GM21526 (cell line): ENCODE results near the gene IFITM2.
"Not testable (repeated sequence)": the region's sequence is repeated elsewhere in the genome, so short reads cannot be mapped to it uniquely, and the experiment has no call there.

Experiments used
- ATAC-seq: cut with Tn5 transposase; IDR thresholded peaks from one replicate; pipeline ENCODE4 v1.9.1; 2021; ENCODE audit warnings: moderate library complexity; ENCODE audit not compliant: unreplicated experiment, low FRiP score

IFITM2 gene

DNA sequence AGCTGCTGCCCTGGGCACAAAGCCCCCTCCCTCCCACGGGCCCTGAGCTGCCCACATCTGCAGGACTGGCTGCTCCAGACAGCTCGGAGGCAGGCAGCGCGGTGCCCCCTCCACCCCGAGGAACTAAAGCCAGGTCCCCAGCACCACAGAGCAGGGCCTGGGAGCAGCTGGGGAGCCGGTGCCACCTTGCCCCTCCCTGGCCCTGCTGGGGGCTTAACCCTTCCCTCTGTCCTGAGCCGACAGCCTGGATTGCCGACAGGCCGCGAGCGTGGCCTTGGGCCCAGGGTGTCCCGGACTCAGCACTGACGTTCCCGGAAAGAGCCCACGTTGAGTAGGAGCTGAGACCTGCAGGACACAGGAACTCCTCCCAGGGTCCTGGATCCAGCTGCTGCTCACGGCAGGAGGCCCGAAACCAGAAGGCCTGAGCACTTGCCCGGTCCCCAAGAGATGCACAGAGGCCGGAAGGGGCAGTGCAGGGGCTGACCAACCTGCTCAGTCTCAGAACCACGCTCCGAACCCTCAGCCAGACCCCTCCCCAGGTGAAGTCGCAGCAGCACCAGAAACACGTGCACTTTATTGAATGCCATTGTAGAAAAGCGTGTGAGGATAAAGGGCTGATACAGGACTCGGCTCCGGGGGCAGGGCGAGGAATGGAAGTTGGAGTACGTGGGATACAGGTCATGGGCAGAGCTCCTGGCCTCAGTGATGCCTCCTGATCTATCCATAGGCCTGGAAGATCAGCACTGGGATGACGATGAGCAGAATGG, 11.7 kb downstream of the IFITM2 start:
- not testable (repeated sequence) for ATAC-seq

DNA sequence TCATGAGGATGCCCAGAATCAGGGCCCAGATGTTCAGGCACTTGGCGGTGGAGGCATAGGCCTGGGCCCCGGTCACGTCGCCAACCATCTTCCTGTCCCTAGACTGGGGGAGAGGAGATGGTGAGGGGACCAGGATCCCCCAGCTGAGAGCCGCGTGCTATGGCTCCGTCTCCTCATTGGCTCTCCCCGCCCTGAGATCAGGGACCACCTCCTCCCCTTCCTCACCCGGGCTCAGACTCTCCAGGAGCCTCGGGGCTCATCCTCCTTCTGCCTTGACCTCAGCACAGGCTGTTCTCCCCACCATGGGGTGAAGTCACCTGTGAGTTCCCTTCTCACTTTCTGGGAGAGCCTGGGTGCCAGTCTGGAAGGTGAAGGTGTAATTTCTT, 12.3 kb downstream of the IFITM2 start:
- not testable (repeated sequence) for ATAC-seq

DNA sequence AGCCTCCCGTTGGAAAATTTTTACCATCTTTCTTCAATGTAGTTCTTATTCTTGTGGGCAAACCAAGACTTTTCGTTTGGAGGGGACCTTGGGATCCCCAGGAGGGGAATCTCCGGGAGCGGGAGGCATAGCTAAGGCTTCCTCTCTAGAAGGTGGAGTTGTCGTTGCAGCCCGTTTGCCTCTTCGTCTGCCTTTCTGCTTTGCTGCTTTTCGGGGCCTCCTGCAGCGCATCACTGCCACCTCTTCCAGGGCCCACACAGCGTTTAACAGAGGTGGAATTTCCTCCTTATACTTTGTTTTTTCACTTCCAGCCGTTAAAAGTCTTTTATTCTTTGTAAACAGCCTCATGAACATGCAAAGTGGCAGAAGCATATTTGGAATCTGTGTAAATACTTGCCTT, 16.5 kb downstream of the IFITM2 start:
- ATAC-seq = no peak

DNA sequence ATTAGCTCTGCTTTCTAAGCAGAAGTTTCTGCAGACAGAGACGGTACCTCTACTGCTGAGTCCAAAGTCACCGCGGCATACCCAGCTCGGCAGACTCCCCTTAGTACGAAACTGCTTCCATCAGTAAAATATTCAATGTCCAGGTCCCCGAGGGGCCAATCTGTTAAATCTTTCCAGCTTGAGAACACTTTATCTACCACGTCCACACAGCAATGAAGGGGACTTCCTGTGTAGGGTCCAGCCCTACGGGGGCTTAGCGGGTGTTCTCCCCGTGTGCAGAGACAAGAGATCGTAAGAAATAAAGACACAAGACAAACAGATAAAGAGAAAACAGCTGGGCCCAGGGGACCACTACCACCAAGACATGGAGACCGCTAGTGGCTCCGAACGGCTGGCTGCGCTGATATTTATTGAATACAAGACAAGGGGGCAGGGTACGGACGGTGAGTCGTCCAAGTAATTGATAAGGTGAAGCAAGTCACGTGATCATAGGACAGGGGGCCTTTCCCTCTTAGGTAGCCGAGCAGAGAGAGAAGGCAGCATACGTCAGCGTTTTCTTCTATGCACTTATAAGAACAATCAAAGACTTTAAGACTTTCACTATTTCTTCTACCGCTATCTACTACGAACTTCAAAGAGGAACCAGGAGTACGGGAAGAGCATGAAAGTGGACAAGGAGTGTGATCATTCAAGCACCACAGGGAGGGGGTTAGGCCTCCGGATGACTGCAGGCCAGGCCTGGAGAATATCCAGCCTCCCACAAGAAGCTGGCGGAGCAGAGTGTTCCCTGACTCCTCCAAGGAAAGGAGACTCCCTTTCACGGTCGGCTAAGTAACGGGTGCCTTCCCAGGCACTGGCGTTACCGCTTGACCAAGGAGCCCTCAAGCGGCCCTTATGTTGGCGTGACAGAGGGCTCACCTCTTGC, 17.2 kb downstream of the IFITM2 start:
- ATAC-seq = not testable (repeated sequence)

DNA sequence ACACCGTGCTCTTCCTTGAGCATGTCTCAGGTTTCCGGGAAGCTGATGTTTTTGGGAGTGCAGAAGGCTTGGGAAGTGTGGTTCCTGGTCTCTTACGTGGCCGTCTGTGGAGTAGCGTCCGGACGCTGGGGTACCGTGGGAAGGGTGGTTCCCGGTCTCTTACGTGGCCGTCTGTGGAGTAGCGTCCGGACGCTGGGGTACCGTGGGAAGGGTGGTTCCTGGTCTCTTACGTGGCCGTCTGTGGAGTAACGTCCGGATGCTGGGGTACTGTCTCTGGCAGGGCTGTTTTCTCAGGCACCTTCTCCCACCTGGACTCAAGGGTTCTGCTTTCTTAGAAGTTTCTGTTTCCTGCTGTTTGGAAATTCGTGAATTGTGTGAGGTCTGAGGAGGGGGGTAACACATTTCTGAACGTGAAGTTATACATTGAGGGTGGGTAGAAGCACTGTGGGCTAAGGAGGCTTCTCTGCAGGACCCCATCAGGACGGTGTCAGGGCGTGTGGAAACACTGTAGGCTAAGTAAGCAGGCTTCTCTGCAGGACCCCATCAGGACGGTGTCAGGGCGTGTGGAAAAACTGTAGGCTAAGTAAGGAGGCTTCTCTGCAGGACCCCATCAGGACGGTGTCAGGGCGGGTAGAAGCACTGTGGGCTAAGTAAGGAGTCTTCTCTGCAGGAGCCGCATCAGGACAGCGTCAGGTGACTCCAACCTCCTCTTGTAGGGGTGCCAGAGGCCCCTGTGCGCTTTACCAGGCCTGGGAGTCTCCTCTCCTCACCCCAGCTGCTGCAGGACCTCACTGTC, 18.4 kb downstream of the IFITM2 start:
- no peak for ATAC-seq

DNA sequence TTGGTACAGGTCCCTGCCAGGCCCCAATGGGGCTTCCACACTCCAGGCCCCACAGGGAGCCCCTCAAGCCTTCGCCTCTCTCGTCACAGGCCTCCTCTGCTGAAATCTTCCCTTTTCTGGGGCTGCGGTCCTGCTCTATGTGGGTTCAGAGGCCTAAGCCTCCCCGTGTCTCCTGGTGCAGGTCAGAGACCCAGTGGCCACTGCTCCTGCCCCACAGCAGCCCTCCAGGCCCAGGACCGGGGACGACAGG, 18.9 kb downstream of the IFITM2 start:
- no peak for ATAC-seq

DNA sequence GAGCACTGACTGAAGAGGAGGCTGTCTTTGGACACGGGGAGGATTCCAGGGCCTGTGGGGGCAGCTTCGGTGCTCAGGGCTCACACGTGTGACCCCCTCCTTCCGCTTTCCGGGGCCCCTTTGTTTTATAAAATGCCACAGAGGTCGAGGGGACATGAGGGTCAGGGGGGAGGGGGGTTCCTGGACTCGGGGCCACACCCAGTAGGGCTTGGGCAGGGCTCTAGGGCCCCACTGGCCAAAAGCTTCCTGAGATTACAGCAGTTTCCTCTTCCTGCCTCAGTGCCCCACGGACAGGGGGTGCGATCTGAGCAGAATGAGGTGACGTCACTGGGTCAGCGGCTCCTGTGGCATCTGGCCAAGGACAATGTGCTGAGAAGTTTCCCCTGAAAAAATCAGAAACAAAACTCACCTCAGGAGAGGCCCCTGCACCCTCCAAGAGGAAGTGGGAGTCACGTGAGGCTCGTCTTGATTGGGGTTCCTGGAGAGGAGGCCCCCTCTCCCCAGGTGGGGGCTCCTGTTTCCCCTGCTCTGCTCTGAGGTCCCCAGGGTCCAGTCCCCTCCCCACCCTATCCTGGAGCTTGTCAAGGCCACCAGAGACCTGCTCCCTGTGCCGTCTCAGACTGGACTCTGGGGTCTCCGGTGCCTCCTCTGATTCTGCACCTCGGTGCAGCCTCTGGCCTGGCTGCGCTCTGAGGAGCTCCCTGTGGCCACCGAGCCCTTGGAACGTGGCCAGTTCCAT, 19.4 kb downstream of the IFITM2 start:
- peak; percentile 66 for ATAC-seq

DNA sequence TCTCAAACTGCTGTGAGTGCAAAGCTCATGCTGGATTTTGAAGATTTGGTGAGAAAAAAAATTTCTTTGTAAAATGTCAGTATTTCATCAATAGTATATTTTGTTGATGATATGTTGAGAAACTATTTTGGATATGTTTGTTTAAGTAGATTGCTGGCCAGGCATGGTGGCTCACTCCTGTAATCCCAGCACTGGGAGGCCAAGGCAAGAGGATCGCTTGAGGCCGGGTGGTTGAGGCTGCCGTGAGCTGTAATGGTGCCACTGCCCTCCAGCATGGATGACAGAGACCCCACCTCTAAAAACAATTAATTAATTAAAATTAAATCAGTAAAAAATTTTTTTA, 19.9 kb downstream of the IFITM2 start:
- no peak for ATAC-seq

DNA sequence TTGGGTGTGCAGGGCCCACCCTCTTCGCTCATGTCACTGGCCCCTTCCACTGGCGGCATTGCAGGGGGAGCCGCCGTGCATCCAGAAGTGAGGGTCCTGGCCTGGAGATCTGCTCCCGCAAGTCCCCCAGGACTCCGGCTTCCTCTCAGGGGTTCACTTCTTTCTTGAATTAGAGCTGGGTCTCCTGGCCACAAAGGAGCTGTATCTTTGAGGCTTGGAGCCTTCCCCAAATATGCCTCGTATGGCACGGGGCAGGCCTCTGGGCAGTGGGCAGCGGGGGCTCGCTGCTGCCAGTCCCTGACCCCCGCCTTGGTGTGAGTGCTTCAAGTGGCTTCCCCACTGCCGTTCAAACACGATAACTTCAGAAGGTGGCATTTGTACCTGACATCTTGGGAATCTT, 20.4 kb downstream of the IFITM2 start:
- no peak for ATAC-seq

DNA sequence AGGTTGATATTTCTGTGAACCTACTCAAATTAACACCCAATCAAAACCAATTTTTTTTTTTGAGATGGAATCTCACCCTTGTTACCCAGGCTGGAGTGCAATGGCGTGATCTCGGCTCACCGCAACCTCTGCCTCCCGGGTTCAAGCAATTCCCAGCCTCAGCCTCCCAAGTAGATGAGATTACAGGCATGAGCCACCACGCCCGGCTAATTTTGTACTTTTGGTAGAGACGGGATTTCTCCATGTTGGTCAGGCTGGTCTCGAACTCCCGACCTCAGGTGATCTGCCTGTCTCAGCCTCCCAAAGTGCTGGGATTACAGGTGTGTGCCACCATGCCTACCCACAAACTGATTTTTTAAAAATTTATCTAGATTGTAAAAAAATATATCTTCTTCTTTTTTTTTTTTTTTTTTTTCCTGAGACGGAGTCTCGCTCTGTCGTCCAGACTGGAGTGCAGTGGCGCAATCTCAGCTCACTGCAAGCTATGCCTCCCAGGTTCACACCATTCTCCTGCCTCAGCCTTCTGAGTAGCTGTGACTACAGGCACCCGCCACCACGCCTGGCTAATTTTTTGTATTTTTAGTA, 21.0 kb downstream of the IFITM2 start:
- not testable (repeated sequence) for ATAC-seq

DNA sequence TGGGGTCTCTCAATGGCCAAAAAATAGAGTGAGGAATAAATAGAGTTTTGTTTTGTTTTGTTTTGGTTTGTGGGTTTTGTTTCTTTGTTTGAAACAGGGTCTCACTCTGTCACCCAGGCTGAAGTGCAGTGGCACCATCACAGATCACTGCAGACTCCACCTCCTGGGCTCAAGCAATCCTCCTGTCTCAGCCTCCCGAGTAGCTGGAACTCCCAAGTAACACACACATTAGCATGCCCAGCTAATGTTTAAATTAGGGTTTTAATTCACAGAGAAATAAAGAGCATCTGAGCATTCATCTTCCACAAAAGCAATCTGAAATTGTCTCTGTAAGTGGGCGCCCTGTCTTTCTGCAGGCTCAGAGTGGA, 22.3 kb downstream of the IFITM2 start:
- no peak for ATAC-seq

DNA sequence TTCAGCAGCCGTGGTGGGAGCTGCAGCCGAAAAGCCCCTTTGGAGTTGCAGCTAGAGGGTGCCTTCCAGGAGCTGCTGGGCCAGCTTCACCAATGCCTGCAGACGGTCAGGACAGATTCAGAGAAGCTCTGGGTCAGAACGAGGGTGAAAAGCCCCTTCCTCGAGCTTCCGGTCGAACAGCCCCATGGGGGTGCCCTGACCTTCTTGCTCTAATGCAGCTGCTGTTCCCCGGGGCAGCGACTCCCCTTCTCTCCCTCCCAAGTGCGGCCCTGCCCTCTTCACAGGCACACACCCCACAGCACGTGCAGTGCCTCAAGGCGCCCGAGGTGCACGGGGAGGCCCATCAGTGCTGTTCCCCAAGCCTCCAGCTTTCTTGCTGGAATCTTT, 22.7 kb downstream of the IFITM2 start:
- no peak for ATAC-seq

DNA sequence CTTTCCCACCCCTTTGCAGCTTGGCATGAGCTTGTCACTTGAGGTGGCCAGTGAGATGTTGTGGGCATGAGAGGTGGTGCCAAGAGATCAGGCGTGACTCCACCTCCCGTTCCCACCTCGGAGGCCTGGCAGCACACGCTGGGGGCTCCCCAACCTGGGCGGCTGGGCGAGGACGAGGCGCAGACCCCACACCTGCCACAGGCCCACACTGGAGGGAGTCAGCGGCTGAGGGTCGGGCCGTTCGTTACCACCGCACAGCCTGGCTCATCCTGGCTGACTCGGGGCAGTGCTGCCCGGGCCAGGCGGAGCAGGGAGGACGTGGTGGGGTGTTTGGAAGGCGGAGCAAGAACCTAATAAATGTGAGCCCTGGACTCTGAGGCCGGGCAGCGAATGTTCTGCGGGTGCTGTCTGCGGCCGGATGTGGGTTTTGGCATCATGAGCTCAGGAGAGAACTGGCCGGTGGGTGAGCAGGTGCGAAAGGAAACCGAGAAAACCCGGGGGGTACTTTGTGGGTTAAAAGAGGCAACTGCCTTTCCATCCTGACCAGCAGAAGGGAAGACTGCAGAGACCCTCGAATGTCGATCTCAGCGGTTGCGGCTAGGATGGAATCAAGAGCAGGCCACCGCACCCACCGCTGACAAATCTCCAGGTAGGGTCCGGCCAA, 23.2 kb downstream of the IFITM2 start:
- ATAC-seq = no peak

DNA sequence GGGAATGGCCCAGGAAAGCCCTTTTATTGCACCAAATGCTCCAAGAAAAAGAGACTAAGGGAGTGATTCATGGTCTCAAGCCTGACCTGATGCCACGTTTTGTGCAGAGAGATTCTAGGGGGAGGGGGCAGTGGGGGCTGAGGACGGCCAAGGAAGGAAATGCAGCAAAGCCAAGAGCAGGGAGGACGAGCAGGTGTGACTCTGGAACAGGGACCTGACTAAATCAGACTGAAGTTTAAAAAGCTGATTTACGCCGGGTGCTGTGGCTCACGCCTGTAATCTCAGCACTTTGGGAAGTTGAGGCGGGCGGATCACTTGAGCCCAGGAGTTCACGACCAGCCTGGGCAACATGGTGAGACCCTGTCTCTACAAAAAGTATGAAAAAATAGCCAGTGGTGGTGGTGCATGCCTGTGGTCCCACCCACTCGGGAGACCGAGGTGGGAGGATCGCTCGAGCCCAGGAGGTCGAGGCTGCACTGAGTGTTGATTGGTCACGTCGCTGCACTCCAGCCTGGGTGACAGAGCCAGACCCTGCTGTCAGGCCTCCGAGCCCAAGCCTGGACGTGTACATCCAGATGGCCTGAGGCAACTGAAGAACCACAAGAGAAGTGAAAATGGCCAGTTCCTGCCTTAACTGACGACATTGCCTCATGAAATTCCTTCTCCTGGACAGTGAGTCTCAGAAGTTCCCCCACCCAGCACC, 23.9 kb downstream of the IFITM2 start:
- ATAC-seq = no peak

DNA sequence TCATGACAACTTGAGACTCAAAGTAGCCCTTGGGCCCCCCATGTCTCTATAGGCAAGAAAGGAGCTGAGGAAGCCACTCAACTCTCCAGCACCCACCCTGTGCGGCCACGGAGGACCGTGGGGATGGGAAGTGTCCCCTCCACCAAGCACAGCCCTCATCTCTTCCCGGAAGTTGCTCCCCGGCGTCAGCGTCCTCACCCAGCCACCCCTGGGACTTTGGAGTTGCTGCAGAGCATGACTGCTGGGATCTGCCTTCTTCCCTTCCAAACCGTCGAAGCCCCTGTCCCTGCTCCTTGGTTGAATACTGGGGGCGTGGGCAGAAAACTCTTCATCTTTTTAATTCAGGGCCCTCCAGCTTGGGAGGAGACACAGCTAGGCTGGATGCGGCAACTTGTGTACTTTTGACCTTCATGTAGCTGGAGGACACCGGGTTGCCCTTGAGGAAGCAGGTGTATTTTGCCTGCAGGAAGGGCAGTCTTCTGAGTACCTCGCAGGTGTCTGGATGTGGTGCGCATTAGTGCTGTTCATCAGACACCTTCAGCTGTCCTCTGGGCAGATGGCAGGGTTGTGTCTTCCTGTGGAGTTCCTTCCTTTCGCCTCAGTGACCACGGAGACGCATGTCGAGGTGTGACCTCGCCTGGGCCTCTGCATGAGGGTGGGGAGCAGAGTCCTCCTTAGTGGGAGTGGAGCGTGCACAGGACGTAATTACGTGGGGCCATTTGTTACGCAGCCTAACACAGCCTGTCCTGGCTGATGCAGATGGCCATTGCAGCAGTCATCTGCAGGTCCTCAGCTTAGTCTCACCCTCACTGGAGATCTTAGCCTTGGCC, 25.2 kb downstream of the IFITM2 start:
- ATAC-seq = no peak

DNA sequence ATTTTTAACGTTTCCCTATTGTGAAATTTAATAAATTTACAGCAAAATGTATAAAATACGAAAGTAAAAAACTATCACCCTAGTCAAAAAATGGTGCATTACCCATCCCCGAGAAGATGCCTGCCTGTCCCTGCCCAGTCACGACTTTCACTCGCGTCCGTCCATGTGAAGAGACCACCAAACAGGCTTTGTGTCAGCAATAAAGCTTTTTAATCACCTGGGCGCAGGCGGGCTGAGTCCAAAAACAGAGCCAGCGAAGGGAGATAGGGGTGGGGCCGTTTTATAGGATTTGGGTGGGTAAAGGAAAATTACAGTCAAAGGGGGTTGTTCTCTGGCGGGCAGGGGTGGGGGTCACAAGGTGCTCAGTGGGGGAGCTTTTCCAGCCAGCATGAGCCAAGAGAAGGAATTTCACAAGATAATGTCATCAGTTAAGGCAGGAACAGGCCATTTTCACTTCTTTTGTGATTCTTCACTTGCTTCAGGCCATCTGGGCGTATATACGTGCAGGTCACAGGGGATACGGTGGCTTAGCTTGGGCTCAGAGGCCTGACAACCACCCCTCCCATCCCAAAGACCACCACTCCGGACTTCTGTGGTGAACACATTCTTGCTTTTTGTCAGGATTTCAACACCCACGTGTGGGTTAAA, 26.1 kb downstream of the IFITM2 start:
- ATAC-seq = not testable (repeated sequence)

DNA sequence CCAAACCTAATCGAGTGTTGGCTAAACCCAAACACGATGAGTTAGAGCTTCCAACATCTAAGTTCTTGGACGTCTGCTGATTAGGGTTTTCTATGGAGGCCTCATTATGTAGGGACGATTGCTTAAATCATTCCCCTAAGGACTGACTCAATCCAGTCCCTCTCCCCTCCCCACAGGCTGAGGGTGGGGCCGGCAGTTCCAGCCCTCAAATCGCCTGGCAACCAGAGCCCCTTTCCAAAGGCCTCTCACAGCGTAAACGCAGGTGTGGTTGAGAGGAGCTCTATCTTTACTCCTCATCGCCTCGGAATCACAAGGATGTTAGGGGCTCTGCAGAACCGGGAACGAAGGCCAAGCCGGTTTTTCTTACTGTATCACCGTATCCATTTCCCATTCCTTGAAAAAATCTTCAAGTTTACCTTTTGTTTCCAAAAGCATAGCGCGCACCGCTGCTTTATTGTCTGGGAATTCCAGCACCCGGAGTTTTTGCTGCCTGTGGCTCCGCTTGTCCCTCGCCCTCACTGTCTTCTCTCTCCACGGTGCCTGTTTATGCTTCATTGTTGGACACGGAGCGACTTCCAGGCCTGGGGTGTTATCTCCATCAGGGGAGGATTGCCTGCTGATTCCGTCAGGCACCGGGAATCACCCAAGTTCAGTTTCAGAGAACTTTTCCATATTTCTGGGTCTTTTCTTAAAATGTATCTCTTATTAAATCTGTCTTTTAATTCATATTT, 26.8 kb downstream of the IFITM2 start:
- ATAC-seq = no peak
